ENCODE results near the gene ARTN. TPM values are rescaled to one million over a fixed set of nuclear protein-coding genes. Genes with fewer than 3 reads are reported as not detected.
A peak's percentile ranks its signal among the peaks of the same experiment; 100 is the strongest.

The ARTN gene
- total and polyA plus RNA-seq, 9 of the 15 experiments (the other 6 are each of a cell fraction or from before 2014, with no cell fraction given): 0.06 to 0.38 TPM; not detected in 7

DNA sequence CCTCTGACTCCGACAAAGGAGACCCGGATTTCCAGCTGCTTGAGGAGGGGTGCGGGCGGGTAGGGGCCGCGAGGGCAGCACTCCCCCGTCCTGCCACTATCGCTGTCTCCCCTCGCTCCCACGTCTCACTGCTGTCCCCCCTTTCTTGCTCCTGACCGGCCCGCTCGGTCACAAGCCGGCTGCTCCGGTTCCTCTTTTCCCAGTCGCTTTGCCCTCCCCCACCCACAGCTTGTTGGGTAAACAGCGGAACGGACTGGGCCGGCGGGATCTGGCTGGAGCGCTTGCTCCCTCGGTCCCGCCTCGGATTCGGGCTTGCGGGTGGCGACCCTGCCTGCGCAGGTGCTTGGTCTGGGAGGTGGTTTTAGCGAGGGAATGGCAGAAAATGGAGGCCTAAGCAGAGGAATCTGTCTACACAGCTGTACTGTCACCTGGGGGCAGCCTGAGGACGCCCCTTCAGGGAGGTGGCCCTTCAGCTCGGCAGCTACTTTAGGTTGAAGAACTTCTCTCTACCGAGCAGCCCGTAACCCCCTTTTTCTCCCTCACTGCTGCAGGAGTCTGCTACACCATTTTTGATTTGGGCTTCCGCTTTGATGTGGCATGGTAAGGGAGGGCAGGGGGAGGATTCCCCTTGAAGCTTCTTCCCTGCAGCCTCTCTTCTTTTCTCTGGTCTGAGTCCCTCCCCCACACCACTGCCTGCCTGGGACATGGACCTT, 41.8 kb downstream of the ARTN start (continued):
- TF ChIP-seq, protein P1, sequence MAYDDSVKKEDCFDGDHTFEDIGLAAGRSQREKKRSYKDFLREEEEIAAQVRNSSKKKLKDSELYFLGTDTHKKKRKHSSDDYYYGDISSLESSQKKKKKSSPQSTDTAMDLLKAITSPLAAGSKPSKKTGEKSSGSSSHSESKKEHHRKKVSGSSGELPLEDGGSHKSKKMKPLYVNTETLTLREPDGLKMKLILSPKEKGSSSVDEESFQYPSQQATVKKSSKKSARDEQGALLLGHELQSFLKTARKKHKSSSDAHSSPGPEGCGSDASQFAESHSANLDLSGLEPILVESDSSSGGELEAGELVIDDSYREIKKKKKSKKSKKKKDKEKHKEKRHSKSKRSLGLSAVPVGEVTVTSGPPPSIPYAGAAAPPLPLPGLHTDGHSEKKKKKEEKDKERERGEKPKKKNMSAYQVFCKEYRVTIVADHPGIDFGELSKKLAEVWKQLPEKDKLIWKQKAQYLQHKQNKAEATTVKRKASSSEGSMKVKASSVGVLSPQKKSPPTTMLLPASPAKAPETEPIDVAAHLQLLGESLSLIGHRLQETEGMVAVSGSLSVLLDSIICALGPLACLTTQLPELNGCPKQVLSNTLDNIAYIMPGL (CRISPR knock-in tag; IDR thresholded peaks at IDR 0.05): 0 out of 2 replicates have a peak, but pooled peaks have one; percentile 32
- no peak for TF ChIP-seq ZNF696 (CRISPR knock-in tag; conservative IDR thresholded peaks at IDR 0.05)
- TF ChIP-seq KAT7 (CRISPR knock-in tag; IDR thresholded peaks at IDR 0.05; ENCODE audit: borderline replicate concordance): peak; percentile 19; the same call in 1 of the 2 replicates
- TF ChIP-seq, protein P2, sequence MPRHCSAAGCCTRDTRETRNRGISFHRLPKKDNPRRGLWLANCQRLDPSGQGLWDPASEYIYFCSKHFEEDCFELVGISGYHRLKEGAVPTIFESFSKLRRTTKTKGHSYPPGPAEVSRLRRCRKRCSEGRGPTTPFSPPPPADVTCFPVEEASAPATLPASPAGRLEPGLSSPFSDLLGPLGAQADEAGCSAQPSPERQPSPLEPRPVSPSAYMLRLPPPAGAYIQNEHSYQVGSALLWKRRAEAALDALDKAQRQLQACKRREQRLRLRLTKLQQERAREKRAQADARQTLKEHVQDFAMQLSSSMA (CRISPR knock-in tag; IDR thresholded peaks at IDR 0.05): no peak
- no peak for TF ChIP-seq RBFOX2 (IDR thresholded peaks at IDR 0.05; ENCODE audit: low read depth, low read length)
- no peak for TF ChIP-seq ZNF778 (CRISPR knock-in tag; IDR thresholded peaks at IDR 0.05)
- TF ChIP-seq, protein P3, sequence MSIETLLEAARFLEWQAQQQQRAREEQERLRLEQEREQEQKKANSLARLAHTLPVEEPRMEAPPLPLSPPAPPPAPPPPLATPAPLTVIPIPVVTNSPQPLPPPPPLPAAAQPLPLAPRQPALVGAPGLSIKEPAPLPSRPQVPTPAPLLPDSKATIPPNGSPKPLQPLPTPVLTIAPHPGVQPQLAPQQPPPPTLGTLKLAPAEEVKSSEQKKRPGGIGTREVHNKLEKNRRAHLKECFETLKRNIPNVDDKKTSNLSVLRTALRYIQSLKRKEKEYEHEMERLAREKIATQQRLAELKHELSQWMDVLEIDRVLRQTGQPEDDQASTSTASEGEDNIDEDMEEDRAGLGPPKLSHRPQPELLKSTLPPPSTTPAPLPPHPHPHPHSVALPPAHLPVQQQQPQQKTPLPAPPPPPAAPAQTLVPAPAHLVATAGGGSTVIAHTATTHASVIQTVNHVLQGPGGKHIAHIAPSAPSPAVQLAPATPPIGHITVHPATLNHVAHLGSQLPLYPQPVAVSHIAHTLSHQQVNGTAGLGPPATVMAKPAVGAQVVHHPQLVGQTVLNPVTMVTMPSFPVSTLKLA (conservative IDR thresholded peaks at IDR 0.05): no peak
- TF ChIP-seq CREB1 (IDR thresholded peaks at IDR 0.05): no peak
- no peak for TF ChIP-seq CREB1 (CRISPR knock-in tag; IDR thresholded peaks at IDR 0.05)
- TF ChIP-seq ZFP1 (CRISPR knock-in tag; IDR thresholded peaks at IDR 0.05): no peak
- TF ChIP-seq, protein P4, sequence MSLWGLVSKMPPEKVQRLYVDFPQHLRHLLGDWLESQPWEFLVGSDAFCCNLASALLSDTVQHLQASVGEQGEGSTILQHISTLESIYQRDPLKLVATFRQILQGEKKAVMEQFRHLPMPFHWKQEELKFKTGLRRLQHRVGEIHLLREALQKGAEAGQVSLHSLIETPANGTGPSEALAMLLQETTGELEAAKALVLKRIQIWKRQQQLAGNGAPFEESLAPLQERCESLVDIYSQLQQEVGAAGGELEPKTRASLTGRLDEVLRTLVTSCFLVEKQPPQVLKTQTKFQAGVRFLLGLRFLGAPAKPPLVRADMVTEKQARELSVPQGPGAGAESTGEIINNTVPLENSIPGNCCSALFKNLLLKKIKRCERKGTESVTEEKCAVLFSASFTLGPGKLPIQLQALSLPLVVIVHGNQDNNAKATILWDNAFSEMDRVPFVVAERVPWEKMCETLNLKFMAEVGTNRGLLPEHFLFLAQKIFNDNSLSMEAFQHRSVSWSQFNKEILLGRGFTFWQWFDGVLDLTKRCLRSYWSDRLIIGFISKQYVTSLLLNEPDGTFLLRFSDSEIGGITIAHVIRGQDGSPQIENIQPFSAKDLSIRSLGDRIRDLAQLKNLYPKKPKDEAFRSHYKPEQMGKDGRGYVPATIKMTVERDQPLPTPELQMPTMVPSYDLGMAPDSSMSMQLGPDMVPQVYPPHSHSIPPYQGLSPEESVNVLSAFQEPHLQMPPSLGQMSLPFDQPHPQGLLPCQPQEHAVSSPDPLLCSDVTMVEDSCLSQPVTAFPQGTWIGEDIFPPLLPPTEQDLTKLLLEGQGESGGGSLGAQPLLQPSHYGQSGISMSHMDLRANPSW (CRISPR knock-in tag; IDR thresholded peaks at IDR 0.05): no peak
- 0 out of 2 replicates have a peak, but pooled peaks have one; percentile 37 for TF ChIP-seq NR3C1 (CRISPR knock-in tag; IDR thresholded peaks at IDR 0.05)
- no peak for TF ChIP-seq ZNF76 (CRISPR knock-in tag; IDR thresholded peaks at IDR 0.05; ENCODE audit: borderline replicate concordance)
- no peak for TF ChIP-seq ZNF79 (CRISPR knock-in tag; IDR thresholded peaks at IDR 0.05; ENCODE audit: low read depth)
- no peak for TF ChIP-seq ZNF583 (CRISPR knock-in tag; IDR thresholded peaks at IDR 0.05)
- TF ChIP-seq, protein P5, sequence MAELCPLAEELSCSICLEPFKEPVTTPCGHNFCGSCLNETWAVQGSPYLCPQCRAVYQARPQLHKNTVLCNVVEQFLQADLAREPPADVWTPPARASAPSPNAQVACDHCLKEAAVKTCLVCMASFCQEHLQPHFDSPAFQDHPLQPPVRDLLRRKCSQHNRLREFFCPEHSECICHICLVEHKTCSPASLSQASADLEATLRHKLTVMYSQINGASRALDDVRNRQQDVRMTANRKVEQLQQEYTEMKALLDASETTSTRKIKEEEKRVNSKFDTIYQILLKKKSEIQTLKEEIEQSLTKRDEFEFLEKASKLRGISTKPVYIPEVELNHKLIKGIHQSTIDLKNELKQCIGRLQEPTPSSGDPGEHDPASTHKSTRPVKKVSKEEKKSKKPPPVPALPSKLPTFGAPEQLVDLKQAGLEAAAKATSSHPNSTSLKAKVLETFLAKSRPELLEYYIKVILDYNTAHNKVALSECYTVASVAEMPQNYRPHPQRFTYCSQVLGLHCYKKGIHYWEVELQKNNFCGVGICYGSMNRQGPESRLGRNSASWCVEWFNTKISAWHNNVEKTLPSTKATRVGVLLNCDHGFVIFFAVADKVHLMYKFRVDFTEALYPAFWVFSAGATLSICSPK (IDR thresholded peaks at IDR 0.05; ENCODE audit: borderline replicate concordance): no peak
- TF ChIP-seq HNRNPK (IDR thresholded peaks at IDR 0.05; ENCODE audit: low read depth, low read length, poor library complexity, severe bottlenecking): no peak
- no peak for TF ChIP-seq MED1 (CRISPR knock-in tag; IDR thresholded peaks at IDR 0.05; ENCODE audit: borderline replicate concordance)
- no peak; the same call in 1 of the 2 replicates for TF ChIP-seq EP400 (IDR thresholded peaks at IDR 0.05)

All from K562 (cell line).